Parathyroid adenoma (tissue), 2 donors: Measurements from ENCODE around the gene NOS1AP.

Experiments used
- H2AFZ ChIP-seq: fragments of 300-600 bp; sonication (generic); one replicate; pipeline ENCODE4 v1.7.0; 2017; ENCODE audit warnings: antibody characterized with exemption, mild to moderate bottlenecking
- H3K27ac ChIP-seq: fragments of 300-600 bp; sonication (generic); one replicate; pipeline ENCODE4 v1.7.0; 2017
- H3K27me3 ChIP-seq: fragments of 300-600 bp; sonication (generic); one replicate; pipeline ENCODE4 v1.7.0; 2017; ENCODE audit warnings: low read length; ENCODE audit not compliant: control insufficient read depth, insufficient read depth
- H3K36me3 ChIP-seq: fragments of 300-600 bp; sonication (generic); one replicate; pipeline ENCODE4 v1.7.0; 2017; ENCODE audit warnings: low read length; ENCODE audit not compliant: control insufficient read depth, insufficient read depth
- H3K4me1 ChIP-seq: fragments of 300-600 bp; sonication (generic); one replicate; pipeline ENCODE4 v1.7.0; 2017; ENCODE audit warnings: control low read depth
- H3K4me2 ChIP-seq: fragments of 300-600 bp; sonication (generic); one replicate; pipeline ENCODE4 v1.7.0; 2017; ENCODE audit warnings: low read length
- H3K4me3 ChIP-seq: fragments of 300-600 bp; sonication (generic); one replicate; pipeline ENCODE4 v1.7.0; 2017; ENCODE audit warnings: low read depth, low read length
- H3K79me2 ChIP-seq: fragments of 300-600 bp; sonication (generic); one replicate; pipeline ENCODE4 v1.7.0; 2017; ENCODE audit warnings: control low read depth
- H3K9ac ChIP-seq: fragments of 300-600 bp; sonication (generic); one replicate; pipeline ENCODE4 v1.7.0; 2017; ENCODE audit warnings: mild to moderate bottlenecking
- H3K9me3 ChIP-seq: fragments of 300-600 bp; sonication (generic); one replicate; pipeline ENCODE4 v1.7.0; 2017; ENCODE audit warnings: low read length; ENCODE audit not compliant: control insufficient read depth
- CTCF ChIP-seq: fragments of 300-600 bp; sonication (generic); IDR thresholded peaks from one replicate; pipeline ENCODE4 v1.7.0; 2017; ENCODE audit warnings: antibody characterized with exemption, mild to moderate bottlenecking
- donor health status: primary hyperparathyroidism.

The NOS1AP gene

GRCh38 chr1:162372159-162373071 is 302.9 kb downstream of the NOS1AP start:
- Histone ChIP-seq H3K4me1 (no peaks in the 10 kb centered on the region), H3K9ac (no peak overlapping the region), H2AFZ (no peak overlapping the region), H3K4me3 (no peak overlapping the region), H3K27me3 (no peaks in the 10 kb centered on the region), H3K4me2 (no peak overlapping the region), H3K27ac (no peak overlapping the region), H3K9me3 (no peaks in the 10 kb centered on the region), H3K79me2 (no peaks in the 10 kb centered on the region), H3K36me3 (no peaks in the 10 kb centered on the region)
- TF ChIP-seq CTCF: no peak

- TF ChIP-seq CTCF: no peak
- no peaks in the 10 kb centered on the region for H3K27me3 ChIP-seq
- H3K4me1 ChIP-seq: no peaks in the 10 kb centered on the region
- no peak overlapping the region for H3K4me2 ChIP-seq
- H3K4me3 ChIP-seq: no peak overlapping the region
- no peak overlapping the region for H3K9ac ChIP-seq
- H3K27ac ChIP-seq: no peak overlapping the region
- H3K9me3 ChIP-seq: no peaks in the 10 kb centered on the region
- no peak overlapping the region for H2AFZ ChIP-seq
- no peaks in the 10 kb centered on the region for H3K79me2 ChIP-seq
- H3K36me3 ChIP-seq: no peaks in the 10 kb centered on the region
These were observed 303.6 kb downstream of the NOS1AP start for GRCh38 chr1:162373072-162373427.

- Histone ChIP-seq H3K9ac (no peak overlapping the region), H3K27me3 (no peaks in the 10 kb centered on the region), H3K27ac (no peak overlapping the region), H3K4me1 (no peaks in the 10 kb centered on the region), H2AFZ (no peak overlapping the region), H3K4me3 (no peak overlapping the region), H3K4me2 (no peak overlapping the region), H3K79me2 (no peaks in the 10 kb centered on the region), H3K36me3 (no peaks in the 10 kb centered on the region), H3K9me3 (no peaks in the 10 kb centered on the region)
- no peak for TF ChIP-seq CTCF
These were observed 304.2 kb downstream of the NOS1AP start for GRCh38 chr1:162373541-162374260.

GRCh38 chr1:162374406-162374805 is 304.9 kb downstream of the NOS1AP start:
- no peaks in the 10 kb centered on the region for H3K4me1 ChIP-seq
- no peaks in the 10 kb centered on the region for H3K36me3 ChIP-seq
- H3K4me2 ChIP-seq: no peak overlapping the region
- no peak overlapping the region for H3K9ac ChIP-seq
- H3K27me3 ChIP-seq: no peaks in the 10 kb centered on the region
- no peaks in the 10 kb centered on the region for H3K79me2 ChIP-seq
- no peaks in the 10 kb centered on the region for H3K9me3 ChIP-seq
- no peak overlapping the region for H3K4me3 ChIP-seq
- TF ChIP-seq CTCF: no peak
- H3K27ac ChIP-seq: no peak overlapping the region
- H2AFZ ChIP-seq: no peak overlapping the region
